Measurements from ENCODE around the gene UNC13D.

The UNC13D gene

DNA sequence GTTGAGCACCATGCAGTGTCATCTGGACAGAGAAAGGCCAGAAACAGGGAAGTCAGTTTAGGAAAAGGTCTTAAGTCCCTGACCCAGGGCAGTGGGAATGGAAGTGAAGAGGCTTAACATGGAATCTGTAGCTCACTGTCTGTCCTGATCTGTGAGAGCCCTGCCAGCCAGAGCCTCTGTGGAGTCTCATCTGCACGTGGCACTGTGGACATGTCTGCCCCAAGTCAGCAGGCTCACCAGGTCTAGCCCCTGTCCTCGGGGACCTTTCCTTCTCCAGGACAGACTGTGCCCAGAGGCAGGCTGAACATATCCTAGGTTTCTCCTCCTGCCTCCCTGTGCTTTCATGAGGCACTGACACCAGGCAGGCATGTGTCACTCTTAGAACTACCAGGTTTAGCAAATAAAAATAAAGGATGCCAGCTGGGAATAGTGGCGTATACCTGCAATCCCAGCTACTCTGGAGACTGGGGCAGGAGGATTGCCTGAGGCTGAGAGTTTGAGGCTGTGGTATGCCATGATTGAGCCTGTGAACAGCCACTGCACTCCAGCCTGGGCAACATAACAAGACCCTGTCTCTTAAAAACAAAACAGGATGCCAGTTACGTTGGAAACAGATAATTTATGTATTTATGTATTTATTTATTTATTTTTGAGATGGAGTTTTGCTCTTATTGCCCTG is 37.2 kb downstream of the UNC13D start:
- Histone ChIP-seq H3K27ac (ENCODE audit: low read depth, low read length) (no peak overlapping the region), H3K4me3 (ENCODE audit: low read length) (no peak overlapping the region), H3K23ac (ENCODE audit: low read length) (no peak overlapping the region), H2BK15ac (replicated peaks; ENCODE audit: low read depth) (no peak overlapping the region), H3K56ac (ENCODE audit: low read length) (no peak overlapping the region), H2BK120ac (ENCODE audit: low read depth, low read length) (no peak overlapping the region), H3K36me3 (ENCODE audit: control insufficient read depth, insufficient read depth, low read length) (no peaks in the 10 kb centered on the region), H3K4ac (ENCODE audit: low read depth, low read length) (no peak overlapping the region), H3K9ac (ENCODE audit: low read length) (no peak overlapping the region), H3K4me2 (ENCODE audit: low read length) (no peak overlapping the region), H3K27me3 (ENCODE audit: insufficient read depth, low read length, poor library complexity) (no peaks in the 10 kb centered on the region), H4K5ac (ENCODE audit: low read length) (no peak overlapping the region), H4K8ac (ENCODE audit: low read depth, low read length) (no peak overlapping the region), H2AK5ac (ENCODE audit: low read length) (no peak overlapping the region), H3K18ac (ENCODE audit: low read length) (no peak overlapping the region), H3K4me1 (ENCODE audit: control insufficient read depth, low read depth, low read length) (no peaks in the 10 kb centered on the region), H2BK5ac (ENCODE audit: low read length) (no peak overlapping the region), H3K79me1 (ENCODE audit: low read length) (peaks cover 3% of the 10 kb centered on the region), H3K79me2 (ENCODE audit: control insufficient read depth, insufficient read depth, low read length) (no peaks in the 10 kb centered on the region)
- no CpG with 5 or more reads among the region's 4 CpGs for WGBS (ENCODE audit: extremely low coverage, insufficient coverage, low lambda C conversion rate)
- DNase-seq = no peak

DNA sequence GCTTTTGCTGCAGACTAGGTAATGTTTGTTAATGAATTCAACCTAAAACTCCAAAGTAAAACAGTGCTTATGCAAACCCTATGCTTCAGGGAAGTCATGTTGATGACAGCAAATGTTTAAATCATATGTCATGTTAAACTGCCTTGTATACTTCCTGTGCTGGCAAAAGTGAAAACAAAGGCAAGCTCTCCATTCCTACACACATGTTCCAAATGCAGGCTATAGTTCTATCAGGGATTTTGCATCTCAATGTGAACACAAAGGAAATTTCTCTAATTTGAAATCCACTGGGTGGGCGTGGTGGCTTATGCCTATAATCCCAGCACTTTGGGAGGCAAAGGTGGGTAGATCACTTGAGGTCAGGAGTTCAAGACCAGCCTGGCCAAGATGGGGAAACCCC is 40.3 kb downstream of the UNC13D start:
- H3K9ac ChIP-seq (ENCODE audit: low read length) = no peak overlapping the region
- no peak overlapping the region for H2BK5ac ChIP-seq (ENCODE audit: low read length)
- no peak overlapping the region for H2BK15ac ChIP-seq (replicated peaks; ENCODE audit: low read depth)
- no peak for DNase-seq
- H3K4me2 ChIP-seq (ENCODE audit: low read length) = no peak overlapping the region
- H2BK120ac ChIP-seq (ENCODE audit: low read depth, low read length) = no peak overlapping the region
- no CpG with 5 or more reads among the region's 1 CpG for WGBS (ENCODE audit: extremely low coverage, insufficient coverage, low lambda C conversion rate)
- H3K4me1 ChIP-seq (ENCODE audit: control insufficient read depth, low read depth, low read length) = no peaks in the 10 kb centered on the region
- no peak overlapping the region for H3K56ac ChIP-seq (ENCODE audit: low read length)
- H3K23ac ChIP-seq (ENCODE audit: low read length) = no peak overlapping the region
- H3K79me2 ChIP-seq (ENCODE audit: control insufficient read depth, insufficient read depth, low read length) = peaks cover 2% of the 10 kb centered on the region
- no peak overlapping the region for H3K27ac ChIP-seq (ENCODE audit: low read depth, low read length)
- no peak overlapping the region for H3K18ac ChIP-seq (ENCODE audit: low read length)
- no peak overlapping the region for H2AK5ac ChIP-seq (ENCODE audit: low read length)
- H3K79me1 ChIP-seq (ENCODE audit: low read length) = peaks cover 3% of the 10 kb centered on the region
- H3K4me3 ChIP-seq (ENCODE audit: low read length) = no peak overlapping the region
- H3K27me3 ChIP-seq (ENCODE audit: insufficient read depth, low read length, poor library complexity) = no peaks in the 10 kb centered on the region
- H4K5ac ChIP-seq (ENCODE audit: low read length) = no peak overlapping the region
- no peak overlapping the region for H4K8ac ChIP-seq (ENCODE audit: low read depth, low read length)
- peaks cover 4% of the 10 kb centered on the region for H3K36me3 ChIP-seq (ENCODE audit: control insufficient read depth, insufficient read depth, low read length)
- no peak overlapping the region for H3K4ac ChIP-seq (ENCODE audit: low read depth, low read length)

DNA sequence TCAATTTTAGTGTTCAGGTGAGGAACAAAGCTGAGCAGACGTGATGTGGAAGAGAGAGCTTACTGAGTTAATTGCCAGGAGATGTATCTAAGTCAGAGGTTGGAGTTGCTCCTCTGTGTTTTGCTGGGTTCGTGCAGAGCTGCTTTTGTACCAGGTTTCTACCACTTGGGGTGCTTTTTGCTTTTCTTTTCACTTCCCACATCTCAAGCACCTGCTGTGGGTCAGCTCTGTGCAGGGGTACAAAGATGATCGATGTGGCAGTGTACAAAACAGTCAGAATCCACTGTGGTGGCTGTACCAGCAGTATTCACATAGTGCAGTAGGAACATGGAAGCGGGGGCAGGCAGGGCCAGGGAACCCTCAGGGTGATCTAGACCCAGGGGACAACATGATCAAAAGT is 44.8 kb downstream of the UNC13D start:
- Histone ChIP-seq H3K4me1 (ENCODE audit: control insufficient read depth, low read depth, low read length) (no peaks in the 10 kb centered on the region), H3K4me2 (ENCODE audit: low read length) (no peak overlapping the region), H2AK5ac (ENCODE audit: low read length) (no peak overlapping the region), H3K27me3 (ENCODE audit: insufficient read depth, low read length, poor library complexity) (no peaks in the 10 kb centered on the region), H3K23ac (ENCODE audit: low read length) (no peak overlapping the region), H4K5ac (ENCODE audit: low read length) (no peak overlapping the region), H2BK120ac (ENCODE audit: low read depth, low read length) (no peak overlapping the region), H3K4ac (ENCODE audit: low read depth, low read length) (no peak overlapping the region), H2BK15ac (replicated peaks; ENCODE audit: low read depth) (no peak overlapping the region), H3K9ac (ENCODE audit: low read length) (no peak overlapping the region), H2BK5ac (ENCODE audit: low read length) (no peak overlapping the region), H4K8ac (ENCODE audit: low read depth, low read length) (no peak overlapping the region), H3K18ac (ENCODE audit: low read length) (no peak overlapping the region), H3K79me1 (ENCODE audit: low read length) (peaks cover 9% of the 10 kb centered on the region), H3K36me3 (ENCODE audit: control insufficient read depth, insufficient read depth, low read length) (peaks cover 6% of the 10 kb centered on the region), H3K56ac (ENCODE audit: low read length) (no peak overlapping the region), H3K4me3 (ENCODE audit: low read length) (no peak overlapping the region), H3K79me2 (ENCODE audit: control insufficient read depth, insufficient read depth, low read length) (peaks cover 8% of the 10 kb centered on the region), H3K27ac (ENCODE audit: low read depth, low read length) (no peak overlapping the region)
- no CpG with 5 or more reads among the region's 4 CpGs for WGBS (ENCODE audit: extremely low coverage, insufficient coverage, low lambda C conversion rate)
- no peak for DNase-seq

DNA sequence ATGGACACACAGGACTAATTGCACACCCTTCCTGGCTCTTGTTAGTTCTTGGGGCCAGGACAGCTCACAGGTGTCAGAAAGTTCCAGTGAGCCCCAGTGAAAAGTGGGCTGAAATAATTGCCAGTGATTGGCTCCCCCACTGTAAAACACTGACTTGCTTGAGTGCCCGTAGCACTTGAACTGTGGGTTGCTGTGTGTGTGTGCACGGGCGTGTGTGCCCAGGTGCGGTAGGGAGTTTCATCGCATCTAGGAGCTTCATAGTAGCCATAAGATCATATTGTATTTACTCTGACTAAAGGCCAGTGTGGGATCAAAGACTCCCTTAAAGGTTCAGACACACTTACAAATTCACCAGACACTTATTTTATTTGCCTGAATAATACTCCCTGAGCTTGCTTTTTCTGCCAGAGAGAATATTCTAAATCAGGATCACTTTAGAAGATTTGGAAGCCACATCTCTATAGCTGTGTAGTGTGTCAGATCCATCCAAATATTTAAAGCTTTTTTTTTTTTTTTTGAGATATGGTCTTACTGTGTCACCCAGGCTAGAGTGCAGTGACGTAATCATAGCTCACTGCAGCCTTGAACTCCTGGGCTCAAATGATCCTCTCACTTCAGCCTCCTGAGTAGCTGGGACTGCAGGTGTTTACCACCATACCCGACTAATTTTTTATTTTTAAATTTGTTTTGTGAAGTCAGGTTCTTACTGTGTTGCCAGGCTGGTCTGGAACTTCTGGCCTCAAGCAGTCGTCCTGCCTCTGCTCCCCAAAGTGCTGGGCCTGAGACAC is 48.2 kb downstream of the UNC13D start:
- DNase-seq = no peak
- no peak overlapping the region for H2BK120ac ChIP-seq (ENCODE audit: low read depth, low read length)
- H4K8ac ChIP-seq (ENCODE audit: low read depth, low read length) = no peak overlapping the region
- no peak overlapping the region for H3K23ac ChIP-seq (ENCODE audit: low read length)
- H3K27ac ChIP-seq (ENCODE audit: low read depth, low read length) = no peak overlapping the region
- H2AK5ac ChIP-seq (ENCODE audit: low read length) = no peak overlapping the region
- no peak overlapping the region for H3K4ac ChIP-seq (ENCODE audit: low read depth, low read length)
- H2BK15ac ChIP-seq (replicated peaks; ENCODE audit: low read depth) = no peak overlapping the region
- no CpG with 5 or more reads among the region's 8 CpGs for WGBS (ENCODE audit: extremely low coverage, insufficient coverage, low lambda C conversion rate)
- H3K79me2 ChIP-seq (ENCODE audit: control insufficient read depth, insufficient read depth, low read length) = peaks cover 17% of the 10 kb centered on the region
- H3K27me3 ChIP-seq (ENCODE audit: insufficient read depth, low read length, poor library complexity) = no peaks in the 10 kb centered on the region
- H3K36me3 ChIP-seq (ENCODE audit: control insufficient read depth, insufficient read depth, low read length) = peaks cover 9% of the 10 kb centered on the region
- H3K79me1 ChIP-seq (ENCODE audit: low read length) = peaks cover 14% of the 10 kb centered on the region
- no peak overlapping the region for H3K4me3 ChIP-seq (ENCODE audit: low read length)
- H3K56ac ChIP-seq (ENCODE audit: low read length) = no peak overlapping the region
- H3K18ac ChIP-seq (ENCODE audit: low read length) = no peak overlapping the region
- H2BK5ac ChIP-seq (ENCODE audit: low read length) = no peak overlapping the region
- no peaks in the 10 kb centered on the region for H3K4me1 ChIP-seq (ENCODE audit: control insufficient read depth, low read depth, low read length)
- H3K9ac ChIP-seq (ENCODE audit: low read length) = no peak overlapping the region
- H4K5ac ChIP-seq (ENCODE audit: low read length) = no peak overlapping the region
- H3K4me2 ChIP-seq (ENCODE audit: low read length) = no peak overlapping the region

DNA sequence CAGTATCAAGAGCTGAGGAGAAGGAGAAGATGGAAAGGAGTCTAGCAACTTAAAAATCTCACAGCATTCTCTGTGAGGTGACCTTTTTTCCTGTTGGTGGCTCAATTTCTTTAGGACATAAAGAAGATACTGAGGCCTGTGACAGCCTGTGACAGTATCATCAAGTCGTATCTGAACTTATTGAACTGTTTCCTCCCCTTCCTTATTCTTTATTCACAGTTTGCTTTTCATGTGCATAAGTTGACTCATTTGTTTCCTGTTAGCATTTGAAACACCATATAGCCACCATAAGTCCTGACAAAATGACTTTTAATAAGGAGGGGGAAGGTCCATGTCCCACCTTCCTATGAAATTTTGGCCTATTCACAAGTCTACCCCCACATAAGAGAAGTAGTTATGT is 50.7 kb downstream of the UNC13D start:
- no peak overlapping the region for H3K23ac ChIP-seq (ENCODE audit: low read length)
- H3K4me3 ChIP-seq (ENCODE audit: low read length) = no peak overlapping the region
- H3K36me3 ChIP-seq (ENCODE audit: control insufficient read depth, insufficient read depth, low read length) = peaks cover 5% of the 10 kb centered on the region
- H3K9ac ChIP-seq (ENCODE audit: low read length) = no peak overlapping the region
- H3K27me3 ChIP-seq (ENCODE audit: insufficient read depth, low read length, poor library complexity) = no peaks in the 10 kb centered on the region
- H4K5ac ChIP-seq (ENCODE audit: low read length) = no peak overlapping the region
- H3K79me2 ChIP-seq (ENCODE audit: control insufficient read depth, insufficient read depth, low read length) = peaks cover 24% of the 10 kb centered on the region
- no peak overlapping the region for H3K27ac ChIP-seq (ENCODE audit: low read depth, low read length)
- H2BK15ac ChIP-seq (replicated peaks; ENCODE audit: low read depth) = no peak overlapping the region
- H3K79me1 ChIP-seq (ENCODE audit: low read length) = peaks cover 14% of the 10 kb centered on the region
- H2BK5ac ChIP-seq (ENCODE audit: low read length) = no peak overlapping the region
- no peak overlapping the region for H2AK5ac ChIP-seq (ENCODE audit: low read length)
- no peak overlapping the region for H3K56ac ChIP-seq (ENCODE audit: low read length)
- no peak overlapping the region for H4K8ac ChIP-seq (ENCODE audit: low read depth, low read length)
- no peak overlapping the region for H3K4me2 ChIP-seq (ENCODE audit: low read length)
- WGBS (ENCODE audit: extremely low coverage, insufficient coverage, low lambda C conversion rate) = no CpG with 5 or more reads among the region's 1 CpG
- H2BK120ac ChIP-seq (ENCODE audit: low read depth, low read length) = no peak overlapping the region
- H3K4me1 ChIP-seq (ENCODE audit: control insufficient read depth, low read depth, low read length) = no peaks in the 10 kb centered on the region
- no peak overlapping the region for H3K18ac ChIP-seq (ENCODE audit: low read length)
- no peak for DNase-seq
- H3K4ac ChIP-seq (ENCODE audit: low read depth, low read length) = no peak overlapping the region

Data from mesendoderm (in vitro differentiated cells).